Measurements from ENCODE around the gene GOLGA6L7.
A peak's percentile ranks its signal among the peaks of the same experiment; 100 is the strongest.
"Not testable (repeated sequence)": the region's sequence is repeated elsewhere in the genome, so short reads cannot be mapped to it uniquely, and the experiment has no call there.

Gene GOLGA6L7

DNA sequence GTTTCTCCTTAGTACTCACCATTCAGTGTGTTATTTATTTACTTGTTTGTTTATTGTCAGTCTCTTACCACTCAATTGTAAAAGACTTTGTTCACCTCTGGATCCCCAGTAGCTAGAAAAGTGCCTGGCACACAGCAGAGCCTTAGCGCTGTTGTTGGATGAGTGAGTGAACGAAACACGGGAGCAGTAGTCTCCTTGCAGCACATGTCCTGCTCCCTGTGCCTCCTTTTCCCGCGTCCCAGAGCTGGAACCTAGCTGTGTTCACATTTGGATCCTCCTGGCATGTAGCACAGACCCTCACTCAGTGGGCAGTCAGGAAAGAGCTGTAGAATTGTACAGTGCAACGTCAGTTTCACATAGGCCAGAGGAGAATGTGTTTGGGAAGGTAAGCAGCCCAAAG, 41.4 kb upstream of the GOLGA6L7 start:
- H3K4me1 ChIP-seq (ENCODE audit: control insufficient read depth, insufficient read depth, low read length) = peaks cover 31% of the 10 kb centered on the region
- H3K9me3 ChIP-seq (replicated peaks; ENCODE audit: low read length); H3K27me3 ChIP-seq (ENCODE audit: control insufficient read depth, insufficient read depth, low read length); H3K4me2 ChIP-seq (ENCODE audit: low read length); H3K4me3 ChIP-seq (ENCODE audit: low read length); H3K9ac ChIP-seq (ENCODE audit: low read depth, low read length); H3K36me3 ChIP-seq (ENCODE audit: insufficient read depth, low read length): not testable (repeated sequence)

GRCh38 chr15:28889346-28889745, 40.9 kb upstream of the GOLGA6L7 start:
- Histone ChIP-seq H3K27me3 (ENCODE audit: control insufficient read depth, insufficient read depth, low read length) (no peaks in the 10 kb centered on the region), H3K36me3 (ENCODE audit: insufficient read depth, low read length) (no peaks in the 10 kb centered on the region), H3K4me1 (ENCODE audit: control insufficient read depth, insufficient read depth, low read length) (peaks cover 31% of the 10 kb centered on the region), H3K4me2 (ENCODE audit: low read length) (no peak overlapping the region), H3K4me3 (ENCODE audit: low read length) (no peak overlapping the region), H3K9me3 (replicated peaks; ENCODE audit: low read length) (no peaks in the 10 kb centered on the region), H3K9ac (ENCODE audit: low read depth, low read length) (no peak overlapping the region)

DNA sequence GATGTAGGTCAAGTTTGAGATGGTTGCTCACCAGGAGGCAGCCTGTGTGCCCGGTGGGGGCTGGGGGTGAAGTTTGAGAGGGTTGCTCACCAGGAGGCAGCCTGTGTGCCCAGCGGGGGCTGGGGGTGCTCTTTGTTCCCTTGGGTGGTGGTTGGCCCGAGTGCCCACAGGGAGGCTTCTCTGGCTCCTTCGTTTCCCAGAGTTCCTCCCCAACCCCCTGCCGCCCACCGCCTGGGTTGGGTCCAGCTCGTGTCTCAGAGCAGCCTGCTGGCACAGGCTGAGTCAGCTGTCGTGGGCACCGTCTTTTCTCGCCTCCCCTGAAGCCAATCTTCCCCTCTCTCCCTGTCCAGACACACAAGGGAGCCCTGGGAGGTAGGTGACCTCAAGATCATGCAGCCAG, 40.5 kb upstream of the GOLGA6L7 start:
- Histone ChIP-seq H3K27me3 (ENCODE audit: control insufficient read depth, insufficient read depth, low read length) (no peaks in the 10 kb centered on the region), H3K4me1 (ENCODE audit: control insufficient read depth, insufficient read depth, low read length) (peaks cover 31% of the 10 kb centered on the region), H3K9me3 (replicated peaks; ENCODE audit: low read length) (no peaks in the 10 kb centered on the region), H3K4me2 (ENCODE audit: low read length) (peak overlapping the region; percentile 47), H3K4me3 (ENCODE audit: low read length) (no peak overlapping the region), H3K36me3 (ENCODE audit: insufficient read depth, low read length) (no peaks in the 10 kb centered on the region), H3K9ac (ENCODE audit: low read depth, low read length) (no peak overlapping the region)

DNA sequence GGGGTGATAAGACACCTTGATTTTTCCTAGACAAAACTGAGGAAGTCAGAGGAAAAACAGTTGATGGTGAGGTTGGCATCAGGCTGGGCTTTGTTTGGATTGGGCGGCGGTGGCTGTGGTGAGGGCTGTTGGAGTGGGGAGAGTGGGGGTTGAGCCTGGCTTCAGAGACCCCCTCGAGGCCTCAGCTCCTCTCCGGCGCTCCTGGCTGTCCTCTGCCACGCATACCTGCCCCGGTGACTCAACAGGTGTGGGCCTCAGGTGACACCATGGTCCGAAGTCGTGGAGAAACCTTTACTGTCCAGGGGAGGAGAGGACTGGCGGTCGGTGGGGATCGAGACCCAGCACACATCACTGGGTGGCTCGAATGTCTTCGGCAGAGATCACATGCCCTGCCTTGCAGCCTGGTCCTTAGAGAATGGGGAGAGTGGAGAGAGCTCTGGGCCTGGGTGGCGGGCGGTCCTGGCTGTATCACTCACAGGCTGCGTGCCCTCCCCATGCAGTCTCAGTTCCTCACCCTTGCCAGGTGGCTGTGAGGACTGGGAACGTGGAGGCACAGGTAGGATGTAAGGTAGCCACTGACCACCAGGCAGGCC, 40.0 kb upstream of the GOLGA6L7 start:
- H3K4me3 ChIP-seq (ENCODE audit: low read length) = no peak overlapping the region
- no peaks in the 10 kb centered on the region for H3K9me3 ChIP-seq (replicated peaks; ENCODE audit: low read length)
- H3K9ac ChIP-seq (ENCODE audit: low read depth, low read length) = no peak overlapping the region
- no peaks in the 10 kb centered on the region for H3K27me3 ChIP-seq (ENCODE audit: control insufficient read depth, insufficient read depth, low read length)
- H3K4me1 ChIP-seq (ENCODE audit: control insufficient read depth, insufficient read depth, low read length) = peaks cover 31% of the 10 kb centered on the region
- no peaks in the 10 kb centered on the region for H3K36me3 ChIP-seq (ENCODE audit: insufficient read depth, low read length)
- H3K4me2 ChIP-seq (ENCODE audit: low read length) = peak overlapping the region; percentile 47

DNA sequence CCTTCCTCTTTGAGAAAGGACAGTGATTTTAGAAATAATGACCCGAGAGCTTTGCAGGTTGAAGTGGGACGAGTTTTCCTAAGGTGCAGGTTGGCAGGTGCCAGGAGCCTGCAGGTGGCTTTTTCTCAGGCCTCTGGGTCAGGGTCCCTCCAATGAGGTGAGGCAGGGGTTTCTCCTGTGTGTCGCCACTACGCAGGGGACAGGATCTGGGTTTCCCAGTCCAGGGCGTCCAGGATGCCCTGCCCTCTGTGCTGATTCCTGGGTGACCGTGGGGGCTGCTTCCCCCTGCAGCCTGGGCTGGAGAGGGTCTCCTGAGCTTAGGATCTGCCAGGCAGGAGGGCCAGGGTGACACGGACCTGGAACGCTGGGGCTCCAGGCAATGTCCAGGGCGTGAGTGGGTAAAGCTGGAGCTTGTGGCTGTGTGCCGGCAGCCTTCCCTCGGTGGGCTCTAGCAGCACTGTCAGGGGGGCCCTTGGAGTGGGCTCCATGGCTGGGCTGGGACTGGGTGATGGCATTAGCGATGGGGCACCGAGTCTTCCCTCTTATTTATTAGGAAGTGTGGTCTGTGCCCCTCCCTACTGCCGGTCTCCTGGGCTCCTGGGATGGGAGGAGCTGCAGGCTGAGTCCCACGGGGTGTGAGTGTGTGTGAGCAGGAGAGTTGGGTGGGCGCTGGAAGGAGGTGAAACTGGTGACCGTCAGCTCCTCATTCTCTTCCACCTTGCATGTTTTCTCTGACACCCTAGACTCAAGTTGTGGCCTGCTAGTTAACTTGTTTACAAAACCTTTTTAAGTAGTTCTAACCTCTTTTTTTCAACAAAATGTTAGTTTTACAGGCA, 39.1 kb upstream of the GOLGA6L7 start:
- no peaks in the 10 kb centered on the region for H3K9me3 ChIP-seq (replicated peaks; ENCODE audit: low read length)
- H3K4me3 ChIP-seq (ENCODE audit: low read length) = peak overlapping the region; percentile 80
- H3K27me3 ChIP-seq (ENCODE audit: control insufficient read depth, insufficient read depth, low read length) = no peaks in the 10 kb centered on the region
- H3K4me1 ChIP-seq (ENCODE audit: control insufficient read depth, insufficient read depth, low read length) = peaks cover 23% of the 10 kb centered on the region
- peak overlapping the region; percentile 93 for H3K4me2 ChIP-seq (ENCODE audit: low read length)
- H3K36me3 ChIP-seq (ENCODE audit: insufficient read depth, low read length) = no peaks in the 10 kb centered on the region
- H3K9ac ChIP-seq (ENCODE audit: low read depth, low read length) = no peak overlapping the region

GRCh38 chr15:28886431-28887338, 38.2 kb upstream of the GOLGA6L7 start:
- H3K4me2 ChIP-seq (ENCODE audit: low read length) = peak overlapping the region; percentile 93
- peaks cover 23% of the 10 kb centered on the region for H3K4me1 ChIP-seq (ENCODE audit: control insufficient read depth, insufficient read depth, low read length)
- H3K9ac ChIP-seq (ENCODE audit: low read depth, low read length) = peak overlapping the region; percentile 77
- H3K9me3 ChIP-seq (replicated peaks; ENCODE audit: low read length) = no peaks in the 10 kb centered on the region
- H3K36me3 ChIP-seq (ENCODE audit: insufficient read depth, low read length) = no peaks in the 10 kb centered on the region
- no peaks in the 10 kb centered on the region for H3K27me3 ChIP-seq (ENCODE audit: control insufficient read depth, insufficient read depth, low read length)
- H3K4me3 ChIP-seq (ENCODE audit: low read length) = peak overlapping the region; percentile 80

GRCh38 chr15:28885630-28886430, 37.4 kb upstream of the GOLGA6L7 start, which contains the start of gene APBA2:
TSS of gene APBA2 (plus strand) at chr15:28885974. CDS start at chr15:29053885, 167,911 bp downstream.
- Histone ChIP-seq H3K36me3 (ENCODE audit: insufficient read depth, low read length) (no peaks in the 10 kb centered on the region), H3K27me3 (ENCODE audit: control insufficient read depth, insufficient read depth, low read length) (no peaks in the 10 kb centered on the region), H3K4me2 (ENCODE audit: low read length) (peak within 1 kb of the TSS; percentile 93), H3K9ac (ENCODE audit: low read depth, low read length) (peak within 1 kb of the TSS; percentile 77), H3K4me1 (ENCODE audit: control insufficient read depth, insufficient read depth, low read length) (peaks cover 16% of the 10 kb centered on the region), H3K9me3 (replicated peaks; ENCODE audit: low read length) (no peaks in the 10 kb centered on the region), H3K4me3 (ENCODE audit: low read length) (peak within 1 kb of the TSS; percentile 80)

- H3K4me3 ChIP-seq (ENCODE audit: low read length) = peak overlapping the region; percentile 80
- no peaks in the 10 kb centered on the region for H3K27me3 ChIP-seq (ENCODE audit: control insufficient read depth, insufficient read depth, low read length)
- H3K36me3 ChIP-seq (ENCODE audit: insufficient read depth, low read length) = no peaks in the 10 kb centered on the region
- H3K4me1 ChIP-seq (ENCODE audit: control insufficient read depth, insufficient read depth, low read length) = peaks cover 16% of the 10 kb centered on the region
- H3K9me3 ChIP-seq (replicated peaks; ENCODE audit: low read length) = no peaks in the 10 kb centered on the region
- H3K4me2 ChIP-seq (ENCODE audit: low read length) = peak overlapping the region; percentile 93
- peak overlapping the region; percentile 77 for H3K9ac ChIP-seq (ENCODE audit: low read depth, low read length)
Observed at GRCh38 chr15:28885128-28885629, 36.7 kb upstream of the GOLGA6L7 start.

GRCh38 chr15:28884151-28884940, 35.9 kb upstream of the GOLGA6L7 start:
- Histone ChIP-seq H3K4me3 (ENCODE audit: low read length) (no peak overlapping the region), H3K27me3 (ENCODE audit: control insufficient read depth, insufficient read depth, low read length) (no peaks in the 10 kb centered on the region)

GRCh38 chr15:28881600-28881999, 33.2 kb upstream of the GOLGA6L7 start:
- no peaks in the 10 kb centered on the region for H3K9me3 ChIP-seq (replicated peaks; ENCODE audit: low read length)
- no peaks in the 10 kb centered on the region for H3K4me1 ChIP-seq (ENCODE audit: control insufficient read depth, insufficient read depth, low read length)
- no peaks in the 10 kb centered on the region for H3K36me3 ChIP-seq (ENCODE audit: insufficient read depth, low read length)
- H3K4me2 ChIP-seq (ENCODE audit: low read length) = no peak overlapping the region
- no peaks in the 10 kb centered on the region for H3K27me3 ChIP-seq (ENCODE audit: control insufficient read depth, insufficient read depth, low read length)
- no peak overlapping the region for H3K9ac ChIP-seq (ENCODE audit: low read depth, low read length)
- no peak overlapping the region for H3K4me3 ChIP-seq (ENCODE audit: low read length)

More at GRCh38 chr15:28884151-28884940, 35.9 kb upstream of the GOLGA6L7 start:
- Histone ChIP-seq H3K36me3 (ENCODE audit: insufficient read depth, low read length) (no peaks in the 10 kb centered on the region), H3K4me2 (ENCODE audit: low read length) (no peak overlapping the region), H3K4me1 (ENCODE audit: control insufficient read depth, insufficient read depth, low read length) (peaks cover 16% of the 10 kb centered on the region), H3K9me3 (replicated peaks; ENCODE audit: low read length) (no peaks in the 10 kb centered on the region), H3K9ac (ENCODE audit: low read depth, low read length) (no peak overlapping the region)

Data from skeletal muscle satellite cell (primary cell).